ENCODE measurements around the gene CHST11.

Gene CHST11

DNA sequence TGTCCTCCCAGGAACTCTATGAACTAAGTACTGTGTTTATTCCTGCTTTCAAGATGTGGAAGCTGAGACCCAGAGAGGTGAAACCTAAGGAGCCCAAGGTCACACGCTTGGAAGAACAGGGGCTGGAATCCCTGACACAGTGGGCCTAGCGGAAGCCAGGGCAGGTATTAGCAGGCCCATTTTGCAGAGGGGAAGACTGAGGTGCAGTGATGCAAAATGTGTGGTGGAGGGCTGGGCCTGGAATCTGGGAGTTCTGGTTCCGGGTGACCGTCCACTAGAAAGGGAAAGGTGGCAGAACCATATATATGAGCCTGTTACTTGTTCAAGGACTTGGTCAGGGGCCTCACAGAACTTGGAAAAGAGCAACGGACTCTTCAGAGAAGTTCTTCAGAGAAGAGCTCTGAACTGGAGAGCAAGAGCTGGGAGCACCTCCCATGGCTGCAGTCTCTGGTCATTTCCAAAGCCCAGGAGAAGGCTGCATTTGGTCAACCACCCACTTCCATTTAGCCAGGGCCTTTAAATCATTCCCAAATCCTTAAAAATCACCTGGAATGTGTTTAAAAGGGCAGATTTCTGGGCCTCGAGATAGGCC lies 119.5 kb downstream of the CHST11 start:
- Histone ChIP-seq H3K27me3 (ENCODE audit: low read length) (no peaks in the 10 kb centered on the region), H3K4me2 (ENCODE audit: low read depth, low read length, poor library complexity, severe bottlenecking) (no peak overlapping the region), H2AFZ (ENCODE audit: low read depth, low read length, severe bottlenecking) (no peak overlapping the region), H4K20me1 (ENCODE audit: low read depth, low read length) (no peaks in the 10 kb centered on the region), H3K36me3 (ENCODE audit: low read length) (no peaks in the 10 kb centered on the region), H3K27ac (ENCODE audit: low read depth, low read length) (no peak overlapping the region), H3F3A (ENCODE audit: insufficient read depth) (no peaks in the 10 kb centered on the region), H3K9me3 (ENCODE audit: insufficient read depth, low read length) (no peaks in the 10 kb centered on the region), H3K4me3 (ENCODE audit: insufficient read depth, low read length, poor library complexity, severe bottlenecking) (no peak overlapping the region), H3K79me2 (ENCODE audit: insufficient read depth, low read length) (no peaks in the 10 kb centered on the region), H3K9me2 (replicated peaks; ENCODE audit: insufficient read depth, low read length) (no peaks in the 10 kb centered on the region), H3K9ac (ENCODE audit: low read length) (no peak overlapping the region)
- no peak for TF ChIP-seq EZH2phosphoT487 (conservative IDR thresholded peaks at IDR 0.05; ENCODE audit: low read length)
- no peak for TF ChIP-seq CTCF (IDR thresholded peaks at IDR 0.05; ENCODE audit: insufficient read depth, low read length, poor library complexity, severe bottlenecking)

DNA sequence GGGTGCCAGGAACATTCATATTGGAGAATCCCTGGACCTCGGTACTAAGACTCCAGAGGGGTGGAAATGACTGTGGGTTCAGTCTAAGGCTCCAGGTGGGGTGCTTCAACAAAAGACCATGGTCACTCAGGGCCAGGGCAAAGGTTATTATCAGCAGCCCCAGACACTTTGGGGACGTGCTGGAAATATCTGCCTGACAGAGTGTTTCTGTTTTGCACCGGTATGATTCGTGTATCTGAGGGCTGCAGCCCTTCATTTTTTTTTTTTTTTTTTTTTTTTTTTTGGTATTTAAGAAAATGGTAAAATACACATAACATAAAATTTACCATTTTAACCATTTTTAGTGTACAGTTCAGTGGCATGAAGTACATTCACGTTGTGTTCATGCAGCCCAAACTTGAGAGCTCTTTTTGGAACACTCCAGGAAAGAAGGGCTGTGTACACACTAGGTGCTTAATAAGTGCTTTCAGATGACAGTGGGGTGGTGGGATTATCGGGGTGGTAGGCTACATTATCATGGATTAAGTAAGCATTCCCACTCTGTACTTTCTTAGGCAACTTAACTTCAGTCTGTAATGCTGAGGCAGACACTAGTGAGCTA lies 120.3 kb downstream of the CHST11 start:
- no peaks in the 10 kb centered on the region for H3K9me3 ChIP-seq (ENCODE audit: insufficient read depth, low read length)
- TF ChIP-seq EZH2phosphoT487 (conservative IDR thresholded peaks at IDR 0.05; ENCODE audit: low read length), result no peak
- no peak overlapping the region for H3K9ac ChIP-seq (ENCODE audit: low read length)
- no peaks in the 10 kb centered on the region for H3K79me2 ChIP-seq (ENCODE audit: insufficient read depth, low read length)
- no peak overlapping the region for H3K27ac ChIP-seq (ENCODE audit: low read depth, low read length)
- H3K27me3 ChIP-seq (ENCODE audit: low read length), result no peaks in the 10 kb centered on the region
- no peaks in the 10 kb centered on the region for H4K20me1 ChIP-seq (ENCODE audit: low read depth, low read length)
- H2AFZ ChIP-seq (ENCODE audit: low read depth, low read length, severe bottlenecking), result no peak overlapping the region
- H3K36me3 ChIP-seq (ENCODE audit: low read length), result no peaks in the 10 kb centered on the region
- H3F3A ChIP-seq (ENCODE audit: insufficient read depth), result no peaks in the 10 kb centered on the region
- H3K9me2 ChIP-seq (replicated peaks; ENCODE audit: insufficient read depth, low read length), result no peaks in the 10 kb centered on the region
- H3K4me3 ChIP-seq (ENCODE audit: insufficient read depth, low read length, poor library complexity, severe bottlenecking), result no peak overlapping the region
- no peak overlapping the region for H3K4me2 ChIP-seq (ENCODE audit: low read depth, low read length, poor library complexity, severe bottlenecking)

DNA sequence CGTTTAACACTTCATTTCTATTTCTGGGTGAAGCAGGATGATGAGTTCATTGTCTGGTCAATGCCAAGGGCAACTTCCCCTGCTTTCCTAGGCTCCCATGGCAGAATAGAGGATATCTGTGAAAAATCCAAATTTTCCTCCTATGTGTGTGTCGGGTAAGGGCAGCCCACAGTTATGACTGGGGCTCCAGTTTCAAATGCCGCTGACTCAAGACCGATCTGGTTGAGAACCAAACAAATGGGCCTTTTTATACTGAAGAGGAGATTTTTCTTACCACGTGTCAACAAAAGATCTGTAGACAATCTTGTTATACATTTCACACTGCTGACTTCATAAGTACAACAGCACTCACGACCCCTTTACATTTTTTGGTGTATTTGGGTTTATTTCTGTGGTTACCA lies 120.8 kb downstream of the CHST11 start:
- Histone ChIP-seq H3K9ac (ENCODE audit: low read length) (no peak overlapping the region), H3K36me3 (ENCODE audit: low read length) (no peaks in the 10 kb centered on the region), H3K27me3 (ENCODE audit: low read length) (no peaks in the 10 kb centered on the region), H3K4me3 (ENCODE audit: insufficient read depth, low read length, poor library complexity, severe bottlenecking) (no peak overlapping the region), H3K79me2 (ENCODE audit: insufficient read depth, low read length) (no peaks in the 10 kb centered on the region), H3K4me2 (ENCODE audit: low read depth, low read length, poor library complexity, severe bottlenecking) (no peak overlapping the region), H3K9me3 (ENCODE audit: insufficient read depth, low read length) (no peaks in the 10 kb centered on the region), H2AFZ (ENCODE audit: low read depth, low read length, severe bottlenecking) (no peak overlapping the region), H3K27ac (ENCODE audit: low read depth, low read length) (no peak overlapping the region), H4K20me1 (ENCODE audit: low read depth, low read length) (no peaks in the 10 kb centered on the region), H3K9me2 (replicated peaks; ENCODE audit: insufficient read depth, low read length) (no peaks in the 10 kb centered on the region), H3F3A (ENCODE audit: insufficient read depth) (no peaks in the 10 kb centered on the region)
- no peak for TF ChIP-seq EZH2phosphoT487 (conservative IDR thresholded peaks at IDR 0.05; ENCODE audit: low read length)
- TF ChIP-seq CTCF (IDR thresholded peaks at IDR 0.05; ENCODE audit: insufficient read depth, low read length, poor library complexity, severe bottlenecking), result no peak

- Histone ChIP-seq H4K20me1 (ENCODE audit: low read depth, low read length) (no peaks in the 10 kb centered on the region), H2AFZ (ENCODE audit: low read depth, low read length, severe bottlenecking) (no peak overlapping the region), H3F3A (ENCODE audit: insufficient read depth) (no peaks in the 10 kb centered on the region), H3K36me3 (ENCODE audit: low read length) (no peaks in the 10 kb centered on the region), H3K9me3 (ENCODE audit: insufficient read depth, low read length) (no peaks in the 10 kb centered on the region), H3K4me3 (ENCODE audit: insufficient read depth, low read length, poor library complexity, severe bottlenecking) (no peak overlapping the region), H3K9me2 (replicated peaks; ENCODE audit: insufficient read depth, low read length) (no peaks in the 10 kb centered on the region), H3K79me2 (ENCODE audit: insufficient read depth, low read length) (no peaks in the 10 kb centered on the region), H3K27me3 (ENCODE audit: low read length) (no peaks in the 10 kb centered on the region), H3K4me2 (ENCODE audit: low read depth, low read length, poor library complexity, severe bottlenecking) (no peak overlapping the region), H3K27ac (ENCODE audit: low read depth, low read length) (no peak overlapping the region), H3K9ac (ENCODE audit: low read length) (no peak overlapping the region)
- TF ChIP-seq EZH2phosphoT487 (conservative IDR thresholded peaks at IDR 0.05; ENCODE audit: low read length) (no peak), CTCF (IDR thresholded peaks at IDR 0.05; ENCODE audit: insufficient read depth, low read length, poor library complexity, severe bottlenecking) (no peak)
Observed at GRCh38 chr12:104578453-104578852, 121.7 kb downstream of the CHST11 start.
